Measurements from ENCODE around the gene CFAP91.
A peak's percentile ranks its signal among the peaks of the same experiment; 100 is the strongest.
"Not testable (repeated sequence)": the region's sequence is repeated elsewhere in the genome, so short reads cannot be mapped to it uniquely, and the experiment has no call there.

CFAP91 gene

GRCh38 chr3:119676771-119677640 is 25.8 kb upstream of the CFAP91 start, which contains the start of gene COX17:
COX17 (minus strand) TSS chr3:119677406; CDS start chr3:119677310, 96 bp downstream.
- intact Hi-C loops (cut with DNase I), result loop anchor here (1.0 kb wide), 1 partner anchor 179 kb away; the partner anchor contains the start of gene TIMMDC1
- DNase-seq, result peak; percentile 84 to 98 (median 90)

- intact Hi-C loops (cut with DNase I), result loop anchor here (1.0 kb wide), 1 partner anchor 179 kb away; the partner anchor contains the start of gene TIMMDC1
- DNase-seq, result no peak
Observed at GRCh38 chr3:119677641-119677934, 25.2 kb upstream of the CFAP91 start.

DNA sequence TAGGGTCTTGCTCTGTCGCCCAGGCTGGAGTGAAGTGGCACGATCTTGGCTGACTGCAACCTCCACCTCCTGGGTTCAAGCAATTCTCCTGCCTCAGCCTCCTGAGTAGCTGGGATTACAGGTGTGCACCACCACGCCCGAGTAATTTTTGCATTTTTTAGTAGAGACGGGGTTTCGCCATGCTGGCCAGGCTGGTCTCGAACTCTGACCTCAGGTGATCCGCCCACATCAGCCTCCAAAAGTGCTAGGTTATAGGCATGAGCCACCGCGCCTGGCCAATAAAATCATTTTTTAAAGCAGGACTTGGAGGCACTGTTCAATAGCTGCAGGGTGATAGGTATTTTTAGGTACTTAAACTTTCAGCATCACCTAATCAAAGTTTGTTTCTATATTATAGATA is 24.6 kb upstream of the CFAP91 start:
- intact Hi-C loops (cut with DNase I); DNase-seq: not testable (repeated sequence)

- no peak for DNase-seq
- intact Hi-C loops (cut with DNase I), result no loop called here
Observed at GRCh38 chr3:119679874-119680273, 22.9 kb upstream of the CFAP91 start.

DNA sequence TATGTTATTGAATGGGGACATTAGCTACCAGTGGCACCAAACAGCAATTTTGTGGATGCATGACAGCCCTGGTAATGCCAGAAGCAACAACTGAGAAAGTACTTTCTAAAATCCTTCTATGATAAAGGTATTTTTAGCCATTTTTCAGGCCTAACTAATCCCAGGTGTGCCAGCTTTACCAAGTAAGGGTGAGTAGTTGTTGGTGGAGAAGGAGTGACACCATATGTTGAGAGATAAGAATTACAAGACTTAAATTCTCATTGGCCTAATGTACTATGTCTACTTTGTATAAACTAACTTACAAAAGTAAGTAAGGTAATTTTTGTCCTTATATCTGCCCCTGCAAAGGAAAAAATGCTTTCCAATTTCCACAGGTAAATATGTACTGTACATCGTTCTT is 21.5 kb upstream of the CFAP91 start:
- intact Hi-C loops (cut with DNase I), result no loop called here
- DNase-seq, result no peak

DNA sequence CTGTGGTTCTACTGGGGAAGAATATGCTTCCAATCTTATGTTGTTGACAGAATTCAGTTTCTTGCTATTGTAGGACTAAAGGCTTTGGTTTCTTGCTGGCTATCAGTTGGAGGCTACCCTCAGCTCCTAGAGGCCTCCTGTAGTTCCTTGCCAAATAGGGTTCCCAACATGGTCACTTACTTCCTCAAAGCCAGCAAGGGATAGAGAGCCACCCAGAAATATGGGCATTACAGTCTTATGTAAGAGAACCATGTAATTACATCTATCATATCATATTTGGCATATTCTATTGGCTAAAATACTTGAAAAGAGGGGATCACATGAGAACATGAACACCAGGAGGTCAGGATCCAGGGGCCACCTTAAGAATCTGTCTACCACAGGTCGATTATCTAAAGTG is 19.4 kb upstream of the CFAP91 start:
- intact Hi-C loops (cut with DNase I), result no loop called here

DNA sequence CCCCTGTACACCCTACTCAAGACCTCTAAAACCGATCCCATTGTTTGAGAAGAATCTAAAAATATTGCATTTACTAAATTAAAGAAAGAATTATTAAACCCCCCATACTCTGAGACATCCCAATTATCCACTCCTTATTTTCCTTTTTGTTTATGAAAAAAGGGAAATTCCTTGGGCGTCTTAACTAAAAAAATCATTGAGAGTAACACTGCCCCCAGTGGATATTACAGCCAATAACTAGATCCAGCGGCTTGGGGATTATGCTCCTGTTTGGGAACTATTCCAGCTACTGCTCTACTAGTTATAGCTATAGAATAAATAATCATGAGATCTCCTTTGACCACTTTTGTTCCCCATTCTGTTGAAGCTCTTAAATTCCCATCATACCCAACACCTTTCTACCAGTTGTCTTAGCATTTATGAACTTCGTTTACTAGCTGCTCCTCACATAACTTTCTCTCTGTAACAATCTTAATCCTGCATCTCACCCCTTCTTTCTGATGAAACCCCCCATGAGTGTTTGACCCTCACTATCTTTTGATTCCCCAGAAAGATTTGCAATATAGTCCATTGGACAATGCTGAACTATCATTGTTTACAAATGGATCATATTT is 12.7 kb upstream of the CFAP91 start:
- no peak for DNase-seq
- intact Hi-C loops (cut with DNase I), result no loop called here

More for the DNA sequence above, 19.4 kb upstream of the CFAP91 start:
- no peak for DNase-seq

DNA sequence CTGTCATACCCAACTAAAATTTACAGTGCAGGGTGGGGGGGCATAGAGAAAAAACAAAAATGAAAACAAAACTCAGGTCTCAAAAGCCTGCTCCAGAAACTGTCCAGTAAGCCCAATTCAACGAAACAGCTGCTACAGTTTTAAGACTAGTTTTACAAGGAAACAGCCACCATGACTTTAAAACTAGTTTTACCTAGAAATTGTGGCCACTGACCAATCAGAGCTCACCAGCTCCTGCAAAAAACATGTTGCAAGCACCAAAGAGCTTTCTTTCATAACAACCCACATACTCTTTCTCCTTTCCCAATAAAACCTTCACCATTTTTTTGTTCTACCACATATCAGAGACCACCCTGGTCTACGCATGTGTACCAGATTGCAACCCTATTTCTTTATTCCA is 7.3 kb upstream of the CFAP91 start:
- intact Hi-C loops (cut with DNase I), result no loop called here
- no peak for DNase-seq

- no peak for DNase-seq
- intact Hi-C loops (cut with DNase I), result no loop called here
Observed at GRCh38 chr3:119697394-119697793, 5.4 kb upstream of the CFAP91 start.

DNA sequence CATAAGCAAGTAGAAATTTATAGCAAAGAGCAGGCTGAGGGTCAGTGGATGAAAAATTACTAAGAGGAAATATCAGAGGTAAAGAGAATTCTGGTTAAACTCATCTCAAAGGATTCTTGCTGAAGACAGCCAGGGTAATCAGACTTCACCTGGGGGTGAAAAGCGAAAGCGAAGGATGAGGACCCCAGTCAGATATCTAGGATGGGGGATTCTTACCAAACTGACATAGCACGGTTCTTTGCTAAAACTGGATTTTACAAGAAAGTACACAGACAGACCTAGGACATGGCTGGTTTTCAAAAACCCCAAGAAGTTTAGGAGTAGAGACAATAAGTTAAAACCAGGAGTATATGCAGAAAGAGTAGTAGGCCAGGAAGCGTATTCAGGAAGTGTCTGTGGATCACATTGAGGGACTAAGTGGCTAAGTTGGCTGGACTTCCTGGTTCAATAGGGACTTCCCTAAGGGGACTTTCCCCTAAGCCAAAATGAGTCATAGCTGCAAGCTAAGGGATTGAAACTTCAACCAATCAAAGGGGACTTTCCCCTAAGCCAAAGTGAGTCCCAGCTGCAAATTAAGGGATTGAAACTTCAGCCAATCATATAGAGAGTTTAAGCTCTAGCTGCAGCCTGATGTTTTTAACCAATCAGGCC is 2.4 kb upstream of the CFAP91 start:
- intact Hi-C loops (cut with DNase I), result no loop called here
- no peak for DNase-seq

- intact Hi-C loops (cut with DNase I), result no loop called here
- DNase-seq, result no peak
Observed at GRCh38 chr3:119700920-119701734, 1.7 kb upstream of the CFAP91 start.

DNA sequence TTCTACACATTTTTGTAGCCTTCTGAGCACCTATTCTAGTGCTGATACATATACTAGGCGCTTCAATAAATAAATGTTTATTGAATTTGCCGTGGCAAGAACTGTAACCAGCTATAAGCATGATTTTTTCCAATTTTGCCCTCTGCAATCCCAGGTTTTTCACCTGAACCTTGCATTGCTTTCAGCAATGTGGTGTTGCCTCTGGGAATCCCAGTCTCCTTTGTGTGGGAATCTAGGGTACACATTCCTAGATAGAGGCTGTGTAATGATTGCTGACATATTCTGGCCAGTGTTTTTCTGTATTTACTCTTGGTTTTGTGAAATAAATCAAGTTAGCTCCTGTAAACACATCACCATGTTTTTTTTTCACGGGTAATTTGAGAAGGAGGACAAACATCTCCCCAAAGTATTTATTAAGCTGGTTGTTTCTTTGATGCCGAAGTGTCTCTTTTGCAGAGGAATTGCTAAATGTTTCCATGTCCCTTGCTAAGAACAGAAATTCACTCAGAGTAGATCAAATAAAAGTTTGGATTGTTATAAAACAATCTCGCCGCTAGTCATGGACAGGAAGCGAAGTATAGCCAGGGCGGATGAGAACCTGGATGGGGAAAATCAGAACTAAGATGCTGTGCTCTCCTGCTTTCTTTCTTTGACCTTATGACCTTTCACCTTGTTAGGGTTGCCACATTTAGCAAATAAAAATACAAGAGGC is 1.2 kb downstream of the CFAP91 start:
- intact Hi-C loops (cut with DNase I), result no loop called here
- no peak for DNase-seq

GRCh38 chr3:119715105-119715504 is 12.3 kb downstream of the CFAP91 start:
- no peak for DNase-seq
- intact Hi-C loops (cut with DNase I), result no loop called here

DNA sequence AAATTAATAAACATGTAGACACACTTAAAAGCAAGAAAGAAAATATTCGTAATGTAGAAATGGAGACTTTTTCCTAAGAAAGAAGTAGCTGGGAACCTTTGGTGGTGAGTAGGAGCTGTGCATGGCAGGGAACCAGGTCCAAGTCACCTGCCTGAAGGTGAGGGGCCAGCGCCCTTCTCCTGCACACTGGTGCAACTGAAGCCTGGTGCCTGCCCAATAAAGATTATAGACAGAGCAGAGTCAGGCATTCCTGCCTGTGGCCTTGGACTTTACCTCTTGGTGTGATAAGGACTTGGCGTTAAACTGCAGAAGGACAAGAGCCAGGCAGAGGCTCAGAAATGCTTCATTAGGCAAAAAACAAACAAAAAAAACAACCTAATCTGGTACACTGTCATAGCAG is 14.2 kb downstream of the CFAP91 start:
- intact Hi-C loops (cut with DNase I), result no loop called here

DNA sequence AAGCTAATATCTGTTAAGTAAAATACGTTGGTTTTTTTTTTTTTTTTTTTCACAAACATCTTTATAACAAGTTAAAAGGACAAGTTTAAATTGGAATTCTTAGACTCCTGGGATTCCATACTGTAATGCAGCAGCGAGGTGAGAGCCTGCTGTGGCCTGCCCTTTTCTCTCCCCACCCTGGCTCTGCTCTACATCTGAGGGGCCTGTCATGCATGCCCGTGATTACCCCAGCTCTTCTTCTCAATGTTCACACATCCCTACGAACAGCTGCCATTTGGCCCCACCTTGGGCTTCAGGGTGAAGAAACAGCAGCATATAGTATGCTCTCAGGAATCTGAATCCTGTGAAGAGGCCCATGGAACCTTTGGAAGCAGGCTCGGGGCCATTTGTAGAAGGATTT is 14.7 kb downstream of the CFAP91 start:
- intact Hi-C loops (cut with DNase I), result no loop called here
- no peak for DNase-seq

More for the DNA sequence above, 14.2 kb downstream of the CFAP91 start:
- no peak for DNase-seq

- no peak for DNase-seq
- intact Hi-C loops (cut with DNase I), result no loop called here
Observed at GRCh38 chr3:119723022-119723421, 20.2 kb downstream of the CFAP91 start.

GRCh38 chr3:119726909-119727308 is 24.1 kb downstream of the CFAP91 start:
- intact Hi-C loops (cut with DNase I), result no loop called here
- DNase-seq, result no peak

GRCh38 chr3:119729996-119730395 is 27.2 kb downstream of the CFAP91 start:
- DNase-seq, result no peak
- intact Hi-C loops (cut with DNase I), result no loop called here

GRCh38 chr3:119731560-119732343 is 28.9 kb downstream of the CFAP91 start:
- peak in 1 of 10 donors; percentile 7 for DNase-seq
- intact Hi-C loops (cut with DNase I), result no loop called here
